Measurements from ENCODE around the gene NHEJ1.

DNA sequence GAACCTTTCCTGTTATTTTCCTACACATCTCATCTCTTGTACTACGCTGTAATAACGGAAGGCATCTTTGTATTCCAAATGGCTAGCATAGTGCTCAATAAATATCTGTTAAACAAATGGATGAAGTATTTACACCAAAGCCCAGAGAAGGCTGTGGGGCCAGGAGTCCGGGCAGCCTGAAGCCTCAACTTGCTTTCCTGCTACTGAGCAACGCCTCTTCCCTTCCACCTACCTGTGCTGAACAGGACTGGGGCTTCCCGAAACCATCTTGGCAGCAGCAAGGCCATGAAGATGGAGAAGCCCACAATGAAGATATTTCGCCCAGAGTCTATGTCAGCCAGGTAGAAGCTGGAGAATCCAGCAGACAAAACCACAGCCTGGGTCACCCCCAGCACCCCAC is 2.5 kb upstream of the NHEJ1 start:
- TF ChIP-seq CTCF (IDR thresholded peaks at IDR 0.05), result no peak
- no peak for TF ChIP-seq POLR2A (IDR thresholded peaks at IDR 0.05)

All from body of pancreas (tissue), 4 donors.